Breast epithelium (tissue), 4 donors: ENCODE measurements around the gene OGFR. TPM values are rescaled to one million over a fixed set of nuclear protein-coding genes. Genes with fewer than 3 reads are reported as not detected.

Source experiments
- DNase-seq, 2 donors: peaks; one replicate each; pipeline ENCODE4 v3.0.0-alpha.2; 2019; ENCODE audit warnings: low spot score in 2 of 2
- H3K27ac ChIP-seq, 2 donors: fragments of 200-600 bp; sonication (generic) in 1 of 2; one replicate each; pipeline ENCODE4 v1.5.1; 2016 to 2019; ENCODE audit warnings: mild to moderate bottlenecking in 1 of 2
- H3K27me3 ChIP-seq, 2 donors: fragments of 200-600 bp; sonication (generic) in 1 of 2; one replicate each; pipeline versions ENCODE4 v1.5.1 to v1.6.0; 2017 to 2019; ENCODE audit warnings: control low read depth in 1 of 2, mild to moderate bottlenecking in 1 of 2
- H3K36me3 ChIP-seq: fragments of 200-600 bp; one replicate; pipeline ENCODE4 v1.5.1; 2019
- H3K4me1 ChIP-seq, 2 donors: fragments of 200-600 bp; sonication (generic); one replicate each; pipeline ENCODE4 v1.5.1; 2016 to 2019; ENCODE audit warnings: control low read depth in 1 of 2
- H3K4me3 ChIP-seq, 3 donors: fragments of 200-600 bp; sonication (generic); 1 replicate in 2 of 3; 2 replicates in 1 of 3; pipeline ENCODE4 v1.5.1; 2016 to 2019; ENCODE audit warnings: mild to moderate bottlenecking in 3 of 3, moderate library complexity in 2 of 3
- H3K9me3 ChIP-seq, 2 donors: fragments of 200-600 bp; sonication (generic) in 1 of 2; one replicate each; pipeline ENCODE4 v1.5.1; 2016 to 2019; ENCODE audit warnings: control low read depth in 1 of 2
- CTCF ChIP-seq, 3 donors: fragments of 450-650 bp; IDR thresholded peaks; one replicate each; pipeline ENCODE4 v1.5.1; 2016 to 2017; ENCODE audit warnings: antibody characterized with exemption in 3 of 3, mild to moderate bottlenecking in 3 of 3, moderate library complexity in 3 of 3
- POLR2A ChIP-seq: fragments of 450-650 bp; IDR thresholded peaks from one replicate; pipeline ENCODE4 v1.6.1; 2016; ENCODE audit warnings: antibody characterized with exemption, mild to moderate bottlenecking, moderate library complexity
- POLR2AphosphoS5 ChIP-seq, 3 donors: sonication (generic); formaldehyde crosslinking; IDR thresholded peaks; one replicate each; pipeline ENCODE4 v1.6.1; 2017; ENCODE audit warnings: antibody characterized with exemption in 3 of 3
- intact Hi-C: fragments of 100-400 bp; cut with DNase I; formaldehyde crosslinking; loops from one replicate; pipeline ENCODE4 v1.15.1; 2023; ENCODE audit warnings: low total_unique reads
- total RNA-seq, 3 donors: library from RNA; depleted of rRNA; stranded (reverse); fragments of >200 nt; gene quantifications; one replicate each; pipeline ENCODE4 v1.1.0, GENCODE V29; 2016

OGFR gene
- total RNA-seq, 3 donors from 2014 or later = 38.5 to 45.3 (median 44.2) TPM

- H3K9me3 ChIP-seq = no peaks in the 10 kb centered on the region
- no peaks in the 10 kb centered on the region for H3K36me3 ChIP-seq
- H3K27ac ChIP-seq = no peak overlapping the region
- intact Hi-C loops = no loop called here
- no peaks in the 10 kb centered on the region for H3K4me1 ChIP-seq
- H3K4me3 ChIP-seq = no peak overlapping the region
- H3K27me3 ChIP-seq = peaks cover 6 to 31% of the 10 kb centered on the region in 2 donors
- DNase-seq = no peak
- no peak for TF ChIP-seq CTCF (IDR thresholded peaks at IDR 0.05)
- no peak for TF ChIP-seq POLR2AphosphoS5 (IDR thresholded peaks at IDR 0.05)
- no peak for TF ChIP-seq POLR2A
These were observed 44.6 kb upstream of the OGFR start for GRCh38 chr20:62759981-62760431.

DNA sequence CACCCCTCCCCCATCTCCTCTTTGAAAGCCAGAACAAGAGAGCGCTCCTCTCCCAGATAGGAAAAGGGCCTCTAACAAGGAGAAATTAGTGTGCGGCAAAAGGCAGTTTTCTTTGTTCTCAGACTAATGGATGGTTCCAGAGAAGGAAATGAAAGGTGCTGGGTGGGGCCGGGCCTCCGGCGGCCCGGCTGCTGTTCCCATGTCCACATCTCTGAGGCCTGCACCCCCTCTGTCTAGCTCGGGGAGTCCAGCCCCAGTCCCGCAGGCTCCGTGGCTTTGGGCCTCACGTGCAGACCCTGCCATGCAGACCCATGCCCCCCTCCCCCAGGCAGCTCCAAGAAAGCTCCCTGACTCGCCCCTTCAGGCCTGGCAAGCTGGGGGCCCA, 44.2 kb upstream of the OGFR start:
- no peaks in the 10 kb centered on the region for H3K36me3 ChIP-seq
- H3K27me3 ChIP-seq = peaks cover 6 to 36% of the 10 kb centered on the region in 2 donors
- H3K4me3 ChIP-seq = no peak overlapping the region
- intact Hi-C loops = no loop called here
- H3K4me1 ChIP-seq = no peaks in the 10 kb centered on the region
- no peak for DNase-seq
- TF ChIP-seq POLR2A (no peak), POLR2AphosphoS5 (IDR thresholded peaks at IDR 0.05) (no peak), CTCF (IDR thresholded peaks at IDR 0.05) (no peak)
- H3K9me3 ChIP-seq = no peaks in the 10 kb centered on the region
- H3K27ac ChIP-seq = peak overlapping the region in 1 of 2 donors; percentile 40

DNA sequence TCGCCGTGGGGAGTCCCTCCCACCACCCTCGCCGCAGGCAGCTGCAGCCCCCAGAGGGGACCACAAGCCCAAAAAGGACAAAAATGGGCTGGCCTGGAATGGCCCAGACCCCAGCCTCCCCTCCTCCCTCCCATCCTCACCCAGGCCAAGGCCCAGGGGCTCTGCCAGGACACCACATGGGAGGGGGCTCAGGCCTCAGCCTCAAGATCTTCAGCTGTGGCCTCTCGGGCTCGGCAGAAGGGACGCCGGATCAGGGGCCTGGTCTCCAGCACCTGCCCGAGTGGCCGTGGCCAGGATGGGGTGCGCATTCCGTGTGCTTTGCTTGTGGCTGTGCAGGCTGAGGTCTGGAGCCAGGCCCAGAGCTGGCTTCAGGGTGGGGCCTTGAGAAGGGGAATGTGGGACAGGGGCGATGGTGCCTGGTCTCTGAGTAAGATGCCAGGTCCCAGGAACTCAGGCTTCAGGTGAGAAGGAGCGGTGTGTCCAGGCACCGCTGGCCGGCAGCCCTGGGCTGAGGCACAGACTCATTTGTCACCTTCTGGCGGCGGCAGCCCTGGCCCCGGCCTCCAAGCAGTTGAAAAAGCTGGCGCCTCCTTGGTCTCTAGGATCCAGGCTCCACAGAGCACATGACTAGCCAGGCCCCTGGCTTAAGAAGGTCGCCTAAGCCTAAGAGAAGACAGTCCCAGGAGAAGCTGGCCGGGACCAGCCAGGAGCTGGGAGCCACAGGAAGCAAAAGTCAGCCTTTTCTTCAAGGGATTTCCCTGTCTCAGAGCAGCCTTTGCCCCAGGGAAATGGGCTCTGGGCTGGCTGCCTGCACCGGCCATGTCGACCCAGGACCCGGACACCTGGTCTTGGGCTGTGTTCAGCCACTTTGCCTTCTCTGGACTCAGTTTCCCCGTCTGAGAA, 43.5 kb upstream of the OGFR start:
- peaks cover 6 to 42% of the 10 kb centered on the region in 2 donors for H3K27me3 ChIP-seq
- H3K27ac ChIP-seq = peak overlapping the region in 1 of 2 donors; percentile 40
- no peaks in the 10 kb centered on the region for H3K36me3 ChIP-seq
- H3K9me3 ChIP-seq = no peaks in the 10 kb centered on the region
- H3K4me1 ChIP-seq = no peaks in the 10 kb centered on the region
- intact Hi-C loops = no loop called here
- DNase-seq = peak in 1 of 2 donors; percentile 31
- H3K4me3 ChIP-seq = no peak overlapping the region
- TF ChIP-seq POLR2AphosphoS5 (IDR thresholded peaks at IDR 0.05) = no peak
- TF ChIP-seq POLR2A = no peak
- TF ChIP-seq CTCF (IDR thresholded peaks at IDR 0.05) = no peak

DNA sequence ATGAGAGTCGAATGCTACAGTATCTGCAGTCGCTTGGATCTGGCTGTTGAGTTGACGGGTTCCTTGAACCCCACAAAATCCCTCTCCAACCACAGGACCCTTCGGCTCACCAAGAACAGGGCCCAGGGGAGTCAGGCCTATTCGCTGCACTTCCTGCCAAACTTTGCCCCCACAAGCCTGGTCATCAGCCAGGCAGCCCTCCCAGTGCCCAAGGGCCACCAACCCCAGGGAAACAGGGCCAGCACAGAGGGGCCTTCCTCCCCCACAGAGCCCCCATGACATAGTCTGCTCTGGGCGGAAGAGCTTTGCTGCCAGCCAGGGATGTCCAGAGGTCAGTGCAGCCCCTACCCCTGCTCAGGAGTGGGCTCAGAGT, 42.9 kb upstream of the OGFR start:
- intact Hi-C loops = no loop called here
- Histone ChIP-seq H3K27ac (no peak overlapping the region), H3K27me3 (peaks cover 6 to 45% of the 10 kb centered on the region in 2 donors), H3K36me3 (no peaks in the 10 kb centered on the region), H3K9me3 (no peaks in the 10 kb centered on the region), H3K4me3 (no peak overlapping the region), H3K4me1 (no peaks in the 10 kb centered on the region)
- DNase-seq = no peak
- TF ChIP-seq POLR2AphosphoS5 (IDR thresholded peaks at IDR 0.05) (no peak), POLR2A (no peak), CTCF (IDR thresholded peaks at IDR 0.05) (no peak)

- no peaks in the 10 kb centered on the region for H3K36me3 ChIP-seq
- DNase-seq = no peak
- TF ChIP-seq CTCF (IDR thresholded peaks at IDR 0.05) = no peak
- no peak for TF ChIP-seq POLR2A
- TF ChIP-seq POLR2AphosphoS5 (IDR thresholded peaks at IDR 0.05) = no peak
- no peak overlapping the region for H3K4me3 ChIP-seq
- intact Hi-C loops = no loop called here
- peaks cover 6 to 45% of the 10 kb centered on the region in 2 donors for H3K27me3 ChIP-seq
- H3K4me1 ChIP-seq = no peaks in the 10 kb centered on the region
- no peak overlapping the region for H3K27ac ChIP-seq
- no peaks in the 10 kb centered on the region for H3K9me3 ChIP-seq
These were observed 42.3 kb upstream of the OGFR start for GRCh38 chr20:62762376-62762775.
